ENCODE data around the gene TMEM115.

The TMEM115 gene

GRCh38 chr3:50401978-50402595 lies 42.8 kb upstream of the TMEM115 start:
- Histone ChIP-seq H3K79me2 (ENCODE audit: insufficient read depth, low read depth) (no peaks in the 10 kb centered on the region), H2AFZ (ENCODE audit: low read depth) (no peak overlapping the region), H3K4me2 (no peak overlapping the region), H3K4me1 (ENCODE audit: low read depth, poor library complexity, severe bottlenecking) (no peaks in the 10 kb centered on the region), H3K36me3 (ENCODE audit: insufficient read depth) (no peaks in the 10 kb centered on the region), H3K27me3 (ENCODE audit: insufficient read depth, low read depth) (peaks cover 15% of the 10 kb centered on the region; the same call in 1 of the 2 replicates), H4K20me1 (ENCODE audit: insufficient read depth) (no peaks in the 10 kb centered on the region), H3K27ac (no peak overlapping the region), H3K9ac (no peak overlapping the region), H3K4me3 (IDR thresholded peaks at IDR 0.05; ENCODE audit: insufficient read depth, low read depth, low read length) (no peak overlapping the region)
- no peak for TF ChIP-seq CTCF (conservative IDR thresholded peaks at IDR 0.05; ENCODE audit: low read depth, low read length)

- H3K4me1 ChIP-seq (ENCODE audit: low read depth, poor library complexity, severe bottlenecking) = peaks cover 8% of the 10 kb centered on the region
- H3K9ac ChIP-seq = no peak overlapping the region
- no peak overlapping the region for H2AFZ ChIP-seq (ENCODE audit: low read depth)
- no peak for TF ChIP-seq CTCF (conservative IDR thresholded peaks at IDR 0.05; ENCODE audit: low read depth, low read length)
- H4K20me1 ChIP-seq (ENCODE audit: insufficient read depth) = no peaks in the 10 kb centered on the region
- H3K4me2 ChIP-seq = no peak overlapping the region
- no peaks in the 10 kb centered on the region for H3K79me2 ChIP-seq (ENCODE audit: insufficient read depth, low read depth)
- H3K27ac ChIP-seq = no peak overlapping the region
- no peaks in the 10 kb centered on the region for H3K36me3 ChIP-seq (ENCODE audit: insufficient read depth)
- H3K4me3 ChIP-seq (IDR thresholded peaks at IDR 0.05; ENCODE audit: insufficient read depth, low read depth, low read length) = no peak overlapping the region
- H3K27me3 ChIP-seq (ENCODE audit: insufficient read depth, low read depth) = peaks cover 8% of the 10 kb centered on the region; the same call in 1 of the 2 replicates
These were observed 37.2 kb upstream of the TMEM115 start for GRCh38 chr3:50396502-50396901.

- no peaks in the 10 kb centered on the region for H4K20me1 ChIP-seq (ENCODE audit: insufficient read depth)
- H3K4me3 ChIP-seq (IDR thresholded peaks at IDR 0.05; ENCODE audit: insufficient read depth, low read depth, low read length) = no peak overlapping the region
- H3K4me1 ChIP-seq (ENCODE audit: low read depth, poor library complexity, severe bottlenecking) = peaks cover 8% of the 10 kb centered on the region
- H3K9ac ChIP-seq = no peak overlapping the region
- no peak overlapping the region for H2AFZ ChIP-seq (ENCODE audit: low read depth)
- H3K27me3 ChIP-seq (ENCODE audit: insufficient read depth, low read depth) = peaks cover 5% of the 10 kb centered on the region; the same call in 1 of the 2 replicates
- no peak overlapping the region for H3K27ac ChIP-seq
- H3K4me2 ChIP-seq = no peak overlapping the region
- H3K79me2 ChIP-seq (ENCODE audit: insufficient read depth, low read depth) = no peaks in the 10 kb centered on the region
- TF ChIP-seq CTCF (conservative IDR thresholded peaks at IDR 0.05; ENCODE audit: low read depth, low read length) = no peak
- H3K36me3 ChIP-seq (ENCODE audit: insufficient read depth) = no peaks in the 10 kb centered on the region
These were observed 35.9 kb upstream of the TMEM115 start for GRCh38 chr3:50395070-50395860.

- peaks cover 8% of the 10 kb centered on the region for H3K4me1 ChIP-seq (ENCODE audit: low read depth, poor library complexity, severe bottlenecking)
- H4K20me1 ChIP-seq (ENCODE audit: insufficient read depth) = no peaks in the 10 kb centered on the region
- no peak overlapping the region for H3K4me3 ChIP-seq (IDR thresholded peaks at IDR 0.05; ENCODE audit: insufficient read depth, low read depth, low read length)
- no peak overlapping the region for H3K27ac ChIP-seq
- H3K27me3 ChIP-seq (ENCODE audit: insufficient read depth, low read depth) = no peaks in the 10 kb centered on the region
- H3K36me3 ChIP-seq (ENCODE audit: insufficient read depth) = no peaks in the 10 kb centered on the region
- H2AFZ ChIP-seq (ENCODE audit: low read depth) = no peak overlapping the region
- no peaks in the 10 kb centered on the region for H3K79me2 ChIP-seq (ENCODE audit: insufficient read depth, low read depth)
- no peak overlapping the region for H3K4me2 ChIP-seq
- no peak for TF ChIP-seq CTCF (conservative IDR thresholded peaks at IDR 0.05; ENCODE audit: low read depth, low read length)
- no peak overlapping the region for H3K9ac ChIP-seq
These were observed 33.7 kb upstream of the TMEM115 start for GRCh38 chr3:50393061-50393460.
